Bronchial epithelial cell (primary cell): ENCODE results near the gene SLC66A1. TPM values are rescaled to one million over a fixed set of nuclear protein-coding genes. Genes with fewer than 3 reads are reported as not detected.

ENCODE experiments used
- DNase-seq: peaks from one replicate; pipeline ENCODE4 v3.0.0-alpha.2; 2010; ENCODE audit warnings: low read depth
- FAIRE-seq: peaks from 2 replicates; lab custom pipeline; 2011; peaks lifted over from hg19 to GRCh38; lab: Jason Lieb, UNC
- H3K27me3 ChIP-seq: 2 replicates; pipeline ENCODE4 v1.5.1; 2011; ENCODE audit warnings: low read length; ENCODE audit not compliant: control insufficient read depth, insufficient read depth
- H3K36me3 ChIP-seq: 2 replicates; pipeline ENCODE4 v1.5.1; 2011; ENCODE audit warnings: low read length; ENCODE audit not compliant: control insufficient read depth, insufficient read depth
- H3K4me3 ChIP-seq: 2 replicates; pipeline ENCODE4 v1.5.1; 2011; ENCODE audit warnings: mild to moderate bottlenecking, low read depth, low read length, control low read depth
- total RNA-seq: library from RNA; depleted of rRNA; stranded (reverse); fragments of >200 nt; gene quantifications from 2 replicates; pipeline ENCODE4 v1.2.1, GENCODE V29; 2014
- TF ChIP-seq, protein P1 (sequence below): IDR thresholded peaks from 2 replicates; pipeline ENCODE4 v1.5.1; 2011; ENCODE audit warnings: mild to moderate bottlenecking, moderate library complexity, low read length, control low read depth, inconsistent platforms; ENCODE audit not compliant: insufficient read depth, severe bottlenecking

The SLC66A1 gene
- total RNA-seq, 1 donor from 2014 or later: 26.6 TPM

DNA sequence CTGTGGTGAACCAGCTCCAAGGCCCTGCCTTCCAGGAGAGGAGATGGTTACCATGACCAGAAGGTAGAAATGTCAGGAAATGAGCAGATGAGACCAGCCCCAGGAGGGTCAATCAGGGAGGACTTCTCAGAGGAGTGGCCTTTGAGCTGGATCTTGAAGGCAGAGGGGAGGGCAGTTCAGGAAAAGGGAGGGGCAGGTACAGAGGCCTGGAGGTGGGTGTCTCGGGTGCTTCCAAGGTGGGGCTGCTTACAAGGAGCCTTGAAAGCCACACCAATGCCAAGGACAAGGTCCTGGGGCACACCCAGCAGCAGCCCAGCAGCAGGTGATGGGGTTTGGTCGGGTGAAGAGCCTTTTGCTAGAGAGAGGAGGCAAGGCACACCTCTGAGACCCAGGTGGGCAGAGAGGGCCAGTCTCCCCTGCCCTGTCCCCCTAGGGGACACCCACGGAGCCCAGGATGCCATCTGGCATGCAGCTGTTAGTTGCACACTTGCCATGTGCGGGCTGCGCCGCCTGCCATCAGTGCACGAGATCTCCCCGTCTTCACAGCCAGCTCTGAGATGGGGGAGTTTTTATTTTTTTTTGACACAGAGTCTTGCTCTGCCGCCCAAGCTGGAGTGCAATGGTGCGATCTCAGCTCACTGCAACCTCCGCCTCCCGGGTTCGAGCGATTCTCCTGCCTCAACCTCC is 18.5 kb downstream of the SLC66A1 start:
- FAIRE-seq: no peak
- H3K4me3 ChIP-seq: no peak overlapping the region
- H3K36me3 ChIP-seq: peaks cover 16% of the 10 kb centered on the region
- H3K27me3 ChIP-seq: no peaks in the 10 kb centered on the region
- TF ChIP-seq, protein P1, sequence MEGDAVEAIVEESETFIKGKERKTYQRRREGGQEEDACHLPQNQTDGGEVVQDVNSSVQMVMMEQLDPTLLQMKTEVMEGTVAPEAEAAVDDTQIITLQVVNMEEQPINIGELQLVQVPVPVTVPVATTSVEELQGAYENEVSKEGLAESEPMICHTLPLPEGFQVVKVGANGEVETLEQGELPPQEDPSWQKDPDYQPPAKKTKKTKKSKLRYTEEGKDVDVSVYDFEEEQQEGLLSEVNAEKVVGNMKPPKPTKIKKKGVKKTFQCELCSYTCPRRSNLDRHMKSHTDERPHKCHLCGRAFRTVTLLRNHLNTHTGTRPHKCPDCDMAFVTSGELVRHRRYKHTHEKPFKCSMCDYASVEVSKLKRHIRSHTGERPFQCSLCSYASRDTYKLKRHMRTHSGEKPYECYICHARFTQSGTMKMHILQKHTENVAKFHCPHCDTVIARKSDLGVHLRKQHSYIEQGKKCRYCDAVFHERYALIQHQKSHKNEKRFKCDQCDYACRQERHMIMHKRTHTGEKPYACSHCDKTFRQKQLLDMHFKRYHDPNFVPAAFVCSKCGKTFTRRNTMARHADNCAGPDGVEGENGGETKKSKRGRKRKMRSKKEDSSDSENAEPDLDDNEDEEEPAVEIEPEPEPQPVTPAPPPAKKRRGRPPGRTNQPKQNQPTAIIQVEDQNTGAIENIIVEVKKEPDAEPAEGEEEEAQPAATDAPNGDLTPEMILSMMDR: no peak
- no peak for DNase-seq

DNA sequence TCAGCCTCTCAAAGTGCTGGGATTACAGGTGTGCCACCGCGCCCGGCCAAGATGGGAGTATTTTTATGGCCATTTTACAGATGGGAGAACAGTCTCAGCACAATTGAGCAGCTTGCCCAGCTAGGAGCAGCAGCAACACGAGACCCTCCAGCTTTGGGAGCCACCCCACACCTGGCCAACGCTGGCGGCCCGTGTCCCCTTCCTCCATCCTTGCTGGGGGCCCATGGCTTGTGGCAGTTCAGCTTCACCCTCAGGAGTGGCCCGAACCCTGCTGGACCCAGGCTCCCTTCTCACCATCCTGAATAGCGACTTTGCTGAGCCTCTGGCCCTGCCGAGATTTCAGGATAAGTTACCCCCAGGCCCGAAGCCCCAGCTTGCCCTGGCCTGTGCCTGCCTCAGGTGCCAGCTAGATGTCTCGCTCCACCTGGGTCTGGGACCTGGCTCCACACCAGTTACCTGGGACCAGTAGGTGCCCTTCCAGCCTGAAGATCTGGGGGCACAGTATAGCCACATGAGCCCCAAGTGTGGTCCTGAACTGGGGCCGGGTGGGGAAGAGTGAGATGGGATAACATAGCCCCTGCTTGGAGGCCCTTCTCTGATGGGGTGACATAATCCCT is 19.2 kb downstream of the SLC66A1 start:
- Histone ChIP-seq H3K4me3 (no peak overlapping the region), H3K27me3 (no peaks in the 10 kb centered on the region), H3K36me3 (peaks cover 9% of the 10 kb centered on the region)
- TF ChIP-seq, protein P1: no peak
- FAIRE-seq (no peak), DNase-seq (no peak)

DNA sequence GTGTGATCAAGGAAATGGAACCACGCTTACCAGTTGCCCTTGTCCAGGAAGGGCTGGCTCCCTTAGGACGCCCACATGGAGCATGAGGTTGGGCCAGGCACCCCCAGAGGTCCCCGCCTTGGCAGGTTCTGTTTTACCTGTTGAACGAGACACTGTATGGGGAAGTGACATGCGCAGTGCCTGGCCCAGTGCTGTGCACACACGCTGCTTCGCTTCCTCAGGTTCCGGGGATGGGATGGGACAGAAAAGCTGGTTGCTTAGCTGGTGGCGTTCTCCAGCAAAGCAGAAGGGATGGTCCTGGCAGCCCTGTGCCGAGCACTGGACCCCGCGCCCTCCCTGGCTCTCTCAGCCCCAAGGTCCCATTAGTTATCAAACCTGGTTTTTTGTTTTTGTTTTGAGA is 20.7 kb downstream of the SLC66A1 start:
- peaks cover 2% of the 10 kb centered on the region for H3K36me3 ChIP-seq
- H3K4me3 ChIP-seq: no peak overlapping the region
- no peak for FAIRE-seq
- no peaks in the 10 kb centered on the region for H3K27me3 ChIP-seq
- no peak for DNase-seq
- TF ChIP-seq, protein P1: no peak

DNA sequence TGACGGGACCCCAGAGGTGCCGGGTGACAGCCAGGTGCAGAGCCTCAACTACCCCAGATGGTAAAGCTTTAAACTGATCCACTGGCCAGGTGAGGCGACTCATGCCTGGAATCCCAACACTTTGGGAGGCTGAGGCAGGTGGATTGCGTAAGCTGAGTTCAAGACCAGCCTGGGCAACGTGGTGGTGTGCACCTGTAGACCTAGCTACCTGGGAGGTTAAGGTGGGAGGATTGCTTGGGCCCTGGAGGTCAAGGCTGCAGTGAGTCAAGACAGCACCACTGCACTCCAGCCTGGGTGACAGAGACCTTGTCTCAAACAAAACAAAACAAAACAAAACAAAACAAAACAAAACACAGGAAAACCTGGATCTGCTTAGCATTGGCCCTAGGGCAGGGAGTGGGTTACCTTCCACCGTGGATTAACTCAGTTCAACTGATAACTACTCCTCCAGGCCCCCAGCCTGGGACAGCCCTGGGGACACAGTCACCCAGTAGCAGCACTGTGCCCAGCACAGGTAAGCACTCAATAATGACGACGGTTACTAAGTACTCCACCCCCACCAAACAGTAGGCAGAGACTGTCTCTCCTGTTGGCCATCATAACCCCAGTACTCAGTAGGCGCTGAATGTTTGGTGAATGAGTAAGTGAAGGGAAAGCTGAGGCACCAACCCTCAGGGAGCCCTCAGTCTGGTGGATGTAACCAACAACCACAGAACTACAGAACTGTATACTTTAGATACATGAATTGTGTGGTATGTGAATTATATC is 21.6 kb downstream of the SLC66A1 start:
- TF ChIP-seq, protein P1: no peak
- DNase-seq: no peak
- H3K36me3 ChIP-seq: peaks cover under 1% of the 10 kb centered on the region
- no peaks in the 10 kb centered on the region for H3K27me3 ChIP-seq
- H3K4me3 ChIP-seq: no peak overlapping the region
- FAIRE-seq: no peak

DNA sequence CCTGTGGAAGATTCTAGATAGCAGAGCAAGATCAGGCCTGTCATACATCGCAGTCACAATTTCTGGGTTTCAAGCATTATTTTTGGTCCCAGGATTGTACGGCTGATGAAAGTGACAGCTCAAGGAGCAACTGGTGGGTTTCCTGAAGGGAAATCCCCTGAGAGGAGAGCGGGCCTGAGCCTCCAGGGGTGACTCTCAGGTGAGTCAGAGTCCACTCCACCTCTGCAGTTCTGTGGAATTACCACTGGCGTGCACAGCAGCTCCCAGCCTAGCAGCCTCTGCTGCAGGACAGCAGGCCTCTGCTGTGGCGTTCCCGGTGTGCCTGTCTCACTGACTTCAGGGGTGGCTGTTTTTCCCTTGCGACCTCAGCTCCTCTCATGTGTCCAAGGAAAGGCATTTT is 24.4 kb downstream of the SLC66A1 start:
- H3K36me3 ChIP-seq: peaks cover 11% of the 10 kb centered on the region
- TF ChIP-seq, protein P1: no peak
- no peaks in the 10 kb centered on the region for H3K27me3 ChIP-seq
- no peak overlapping the region for H3K4me3 ChIP-seq
- DNase-seq: peak; percentile 67
- no peak for FAIRE-seq
